Activated CD4-positive, alpha-beta T cell treated with anti-CD3 and anti-CD28 coated beads, Interleukin-2, amount 10 ng/mL, durations not matched to agents 24 days and 14 days (primary cell): ENCODE results near the gene GIGYF2. TPM values are rescaled to one million over a fixed set of nuclear protein-coding genes. Genes with fewer than 3 reads are reported as not detected.

Experiments used
- DNase-seq: peaks from one replicate; pipeline ENCODE4 v3.0.0; 2022
- H3K27ac Mint-ChIP-seq: one replicate; pipeline ENCODE4 v1.8.0; 2022; ENCODE audit warnings: mild to moderate bottlenecking, mixed read lengths
- H3K27me3 Mint-ChIP-seq: one replicate; pipeline ENCODE4 v1.8.0; 2022; ENCODE audit warnings: mixed read lengths
- H3K36me3 Mint-ChIP-seq: one replicate; pipeline ENCODE4 v1.8.0; 2022; ENCODE audit warnings: low read depth, mild to moderate bottlenecking, mixed read lengths
- H3K4me1 Mint-ChIP-seq: one replicate; pipeline ENCODE4 v1.8.0; 2021; ENCODE audit warnings: mixed read lengths
- H3K4me3 Mint-ChIP-seq: one replicate; pipeline ENCODE4 v1.8.0; 2022; ENCODE audit warnings: mild to moderate bottlenecking, moderate library complexity, mixed read lengths
- H3K9me3 Mint-ChIP-seq: one replicate; pipeline ENCODE4 v1.8.0; 2021; ENCODE audit warnings: mixed read lengths
- intact Hi-C: fragments of 100-400 bp; cut with micrococcal nuclease; formaldehyde crosslinking; loops from one replicate; pipeline ENCODE4 v1.15.1; 2023
- total RNA-seq: library from RNA; stranded (reverse); gene quantifications from 2 replicates; pipeline ENCODE4 v1.2.3, GENCODE V29; 2022

Gene GIGYF2
- total RNA-seq, 1 donor from 2014 or later, result 72.0 TPM

- intact Hi-C loops, result no loop called here
- H3K27ac Mint-ChIP-seq, result peak overlapping the region; percentile 47
Measured at GRCh38 chr2:232748038-232748437, 50.9 kb downstream of the GIGYF2 start.

GRCh38 chr2:232749331-232749730, 52.2 kb downstream of the GIGYF2 start:
- intact Hi-C loops, result no loop called here
- Mint-ChIP-seq H3K4me3 (no peak overlapping the region), H3K9me3 (no peaks in the 10 kb centered on the region), H3K27me3 (no peaks in the 10 kb centered on the region), H3K27ac (peak overlapping the region; percentile 31), H3K4me1 (peaks cover 20% of the 10 kb centered on the region), H3K36me3 (peaks cover 47% of the 10 kb centered on the region)
- no peak for DNase-seq

More at GRCh38 chr2:232748038-232748437, 50.9 kb downstream of the GIGYF2 start:
- H3K4me3 Mint-ChIP-seq, result no peak overlapping the region
- H3K4me1 Mint-ChIP-seq, result peaks cover 25% of the 10 kb centered on the region
- H3K27me3 Mint-ChIP-seq, result no peaks in the 10 kb centered on the region
- H3K36me3 Mint-ChIP-seq, result peaks cover 49% of the 10 kb centered on the region
- DNase-seq, result no peak
- H3K9me3 Mint-ChIP-seq, result peaks cover 4% of the 10 kb centered on the region

GRCh38 chr2:232750135-232750671, 53.1 kb downstream of the GIGYF2 start:
- Mint-ChIP-seq H3K36me3 (peaks cover 45% of the 10 kb centered on the region), H3K9me3 (no peaks in the 10 kb centered on the region), H3K27me3 (no peaks in the 10 kb centered on the region), H3K4me3 (no peak overlapping the region), H3K27ac (no peak overlapping the region), H3K4me1 (peaks cover 16% of the 10 kb centered on the region)
- no peak for DNase-seq
- intact Hi-C loops, result no loop called here

- Mint-ChIP-seq H3K9me3 (no peaks in the 10 kb centered on the region), H3K36me3 (peaks cover 37% of the 10 kb centered on the region), H3K4me1 (peaks cover 12% of the 10 kb centered on the region), H3K27me3 (no peaks in the 10 kb centered on the region), H3K27ac (no peak overlapping the region), H3K4me3 (no peak overlapping the region)
- DNase-seq, result no peak
- intact Hi-C loops, result no loop called here
Measured at GRCh38 chr2:232757905-232758304, 60.8 kb downstream of the GIGYF2 start.

GRCh38 chr2:232761301-232761907, 64.3 kb downstream of the GIGYF2 start:
- Mint-ChIP-seq H3K27me3 (no peaks in the 10 kb centered on the region), H3K27ac (no peak overlapping the region), H3K36me3 (peaks cover 43% of the 10 kb centered on the region), H3K4me3 (no peak overlapping the region), H3K9me3 (no peaks in the 10 kb centered on the region), H3K4me1 (peaks cover 15% of the 10 kb centered on the region)
- intact Hi-C loops, result loop anchor here (10.0 kb wide), 1 partner anchor 293 kb away; no protein-coding TSS in a partner anchor
- DNase-seq, result peak; percentile 82

- H3K36me3 Mint-ChIP-seq, result peaks cover 56% of the 10 kb centered on the region
- intact Hi-C loops, result loop anchor here (10.0 kb wide), 1 partner anchor 287 kb away; no protein-coding TSS in a partner anchor
- H3K27ac Mint-ChIP-seq, result no peak overlapping the region
- no peaks in the 10 kb centered on the region for H3K9me3 Mint-ChIP-seq
- peaks cover 20% of the 10 kb centered on the region for H3K4me1 Mint-ChIP-seq
- no peak for DNase-seq
- no peak overlapping the region for H3K4me3 Mint-ChIP-seq
- no peaks in the 10 kb centered on the region for H3K27me3 Mint-ChIP-seq
Measured at GRCh38 chr2:232767866-232768265, 70.7 kb downstream of the GIGYF2 start.

- H3K4me1 Mint-ChIP-seq, result peaks cover 24% of the 10 kb centered on the region
- DNase-seq, result no peak
- no peaks in the 10 kb centered on the region for H3K9me3 Mint-ChIP-seq
- H3K4me3 Mint-ChIP-seq, result no peak overlapping the region
- H3K36me3 Mint-ChIP-seq, result peaks cover 55% of the 10 kb centered on the region
- no peaks in the 10 kb centered on the region for H3K27me3 Mint-ChIP-seq
- H3K27ac Mint-ChIP-seq, result no peak overlapping the region
- intact Hi-C loops, result no loop called here
Measured at GRCh38 chr2:232770207-232770606, 73.1 kb downstream of the GIGYF2 start.

- Mint-ChIP-seq H3K27ac (peak overlapping the region; percentile 17), H3K9me3 (no peaks in the 10 kb centered on the region), H3K27me3 (no peaks in the 10 kb centered on the region), H3K36me3 (peaks cover 44% of the 10 kb centered on the region), H3K4me1 (peaks cover 17% of the 10 kb centered on the region), H3K4me3 (no peak overlapping the region)
- intact Hi-C loops, result no loop called here
- no peak for DNase-seq
Measured at GRCh38 chr2:232771870-232772269, 74.7 kb downstream of the GIGYF2 start.

GRCh38 chr2:232772531-232772930, 75.4 kb downstream of the GIGYF2 start:
- Mint-ChIP-seq H3K36me3 (peaks cover 41% of the 10 kb centered on the region), H3K4me3 (peak overlapping the region; percentile 18), H3K9me3 (no peaks in the 10 kb centered on the region), H3K27ac (peak overlapping the region; percentile 74), H3K4me1 (peaks cover 17% of the 10 kb centered on the region), H3K27me3 (no peaks in the 10 kb centered on the region)
- DNase-seq, result peak; percentile 71
- intact Hi-C loops, result no loop called here

- H3K9me3 Mint-ChIP-seq, result no peaks in the 10 kb centered on the region
- intact Hi-C loops, result no loop called here
- H3K36me3 Mint-ChIP-seq, result peaks cover 38% of the 10 kb centered on the region
Measured at GRCh38 chr2:232773815-232774214, 76.7 kb downstream of the GIGYF2 start.

GRCh38 chr2:232776435-232776834, 79.3 kb downstream of the GIGYF2 start, which contains the start of gene KCNJ13:
TSS of gene KCNJ13 (minus strand) at chr2:232776565. CDS start at chr2:232771362, 5,203 bp downstream.
- DNase-seq, result no peak
- H3K27ac Mint-ChIP-seq, result no peak within 1 kb of the TSS
- no peaks in the 10 kb centered on the region for H3K9me3 Mint-ChIP-seq
- peaks cover 13% of the 10 kb centered on the region for H3K4me1 Mint-ChIP-seq
- intact Hi-C loops, result no loop called here
- no peaks in the 10 kb centered on the region for H3K27me3 Mint-ChIP-seq
- no peak within 1 kb of the TSS for H3K4me3 Mint-ChIP-seq
- peaks cover 29% of the 10 kb centered on the region for H3K36me3 Mint-ChIP-seq

More at GRCh38 chr2:232773815-232774214, 76.7 kb downstream of the GIGYF2 start:
- H3K4me1 Mint-ChIP-seq, result peaks cover 17% of the 10 kb centered on the region
- H3K4me3 Mint-ChIP-seq, result no peak overlapping the region
- H3K27ac Mint-ChIP-seq, result no peak overlapping the region
- no peak for DNase-seq
- no peaks in the 10 kb centered on the region for H3K27me3 Mint-ChIP-seq

GRCh38 chr2:232777276-232777675, 80.1 kb downstream of the GIGYF2 start:
- Mint-ChIP-seq H3K4me1 (peaks cover 15% of the 10 kb centered on the region), H3K27ac (no peak overlapping the region), H3K36me3 (peaks cover 34% of the 10 kb centered on the region), H3K27me3 (no peaks in the 10 kb centered on the region), H3K9me3 (no peaks in the 10 kb centered on the region), H3K4me3 (no peak overlapping the region)
- intact Hi-C loops, result no loop called here
- DNase-seq, result no peak

- DNase-seq, result no peak
- Mint-ChIP-seq H3K36me3 (peaks cover 34% of the 10 kb centered on the region), H3K4me3 (no peak overlapping the region), H3K27ac (peak overlapping the region; percentile 72), H3K9me3 (no peaks in the 10 kb centered on the region), H3K4me1 (peaks cover 7% of the 10 kb centered on the region), H3K27me3 (no peaks in the 10 kb centered on the region)
- intact Hi-C loops, result no loop called here
Measured at GRCh38 chr2:232779465-232779864, 82.3 kb downstream of the GIGYF2 start.

- H3K4me1 Mint-ChIP-seq, result peaks cover 10% of the 10 kb centered on the region
Measured at GRCh38 chr2:232779934-232780333, 82.8 kb downstream of the GIGYF2 start.

More at GRCh38 chr2:232779934-232780333, 82.8 kb downstream of the GIGYF2 start:
- Mint-ChIP-seq H3K36me3 (peaks cover 34% of the 10 kb centered on the region), H3K27ac (no peak overlapping the region), H3K27me3 (no peaks in the 10 kb centered on the region), H3K4me3 (no peak overlapping the region), H3K9me3 (no peaks in the 10 kb centered on the region)
- intact Hi-C loops, result loop anchor here (10.0 kb wide), 1 partner anchor 475 kb away; the partner anchor contains the start of gene ATG16L1
- DNase-seq, result no peak
